HG03460 (cell line): ENCODE results near the gene C16orf46.

ENCODE experiments used
- ATAC-seq: cut with Tn5 transposase; IDR thresholded peaks from one replicate; pipeline ENCODE4 v1.9.1; 2021; ENCODE audit not compliant: unreplicated experiment

Gene C16orf46

DNA sequence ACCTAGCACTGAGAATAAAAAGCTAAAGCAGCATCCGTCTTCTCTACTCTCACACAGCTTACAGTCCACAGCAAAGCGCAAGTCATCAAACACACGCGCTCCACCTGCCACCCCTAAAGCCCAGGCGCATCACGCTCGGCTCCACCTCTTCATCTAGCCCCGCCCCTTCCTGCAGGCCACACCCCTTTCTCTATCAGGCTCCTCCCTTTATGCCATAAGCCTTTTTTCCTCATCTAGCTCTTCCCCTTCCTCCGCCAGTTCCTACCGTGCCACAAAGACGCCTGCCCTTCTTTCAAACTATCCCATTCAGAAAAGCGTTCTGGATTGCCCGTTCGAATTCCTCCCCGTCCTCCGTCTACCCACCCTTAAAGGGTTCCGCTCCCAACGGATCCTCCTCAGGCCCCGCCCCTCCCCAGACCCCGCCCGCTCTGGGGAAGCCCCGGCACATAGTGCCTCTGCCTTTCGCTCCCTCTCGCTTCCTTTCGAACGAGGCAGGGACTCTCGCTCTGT, 417 bp downstream of the C16orf46 start:
- peak; percentile 85 for ATAC-seq

- no peak for ATAC-seq
These were observed 3.3 kb downstream of the C16orf46 start for GRCh38 chr16:81073560-81074330.

- ATAC-seq, result no peak
These were observed 5.2 kb downstream of the C16orf46 start for GRCh38 chr16:81071805-81072204.

- no peak for ATAC-seq
These were observed 6.1 kb downstream of the C16orf46 start for GRCh38 chr16:81070979-81071378.

DNA sequence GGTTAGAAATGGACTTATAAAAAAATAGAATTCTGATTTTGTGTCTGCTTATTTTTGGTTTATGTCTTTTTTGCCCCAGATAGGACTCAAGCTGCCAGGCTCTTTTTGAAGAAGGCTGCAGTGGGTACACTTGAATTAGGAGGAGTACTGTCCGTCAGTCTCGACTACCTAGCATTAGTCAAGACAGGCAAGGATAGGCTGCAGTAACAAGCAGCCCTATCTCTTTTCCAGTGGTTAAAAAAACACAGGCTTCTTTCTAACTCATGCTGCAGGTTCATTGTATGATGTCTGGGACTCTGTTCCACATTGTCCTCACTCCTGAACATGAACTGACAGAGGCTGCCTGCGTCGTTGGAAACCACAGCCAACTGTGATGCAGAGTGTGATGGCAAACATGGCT, 8.0 kb downstream of the C16orf46 start:
- ATAC-seq, result no peak

- ATAC-seq, result no peak
These were observed 9.9 kb downstream of the C16orf46 start for GRCh38 chr16:81067166-81067565.

GRCh38 chr16:81066681-81067080, 10.4 kb downstream of the C16orf46 start:
- no peak for ATAC-seq

GRCh38 chr16:81061871-81062608, 15.0 kb downstream of the C16orf46 start:
- ATAC-seq, result no peak

DNA sequence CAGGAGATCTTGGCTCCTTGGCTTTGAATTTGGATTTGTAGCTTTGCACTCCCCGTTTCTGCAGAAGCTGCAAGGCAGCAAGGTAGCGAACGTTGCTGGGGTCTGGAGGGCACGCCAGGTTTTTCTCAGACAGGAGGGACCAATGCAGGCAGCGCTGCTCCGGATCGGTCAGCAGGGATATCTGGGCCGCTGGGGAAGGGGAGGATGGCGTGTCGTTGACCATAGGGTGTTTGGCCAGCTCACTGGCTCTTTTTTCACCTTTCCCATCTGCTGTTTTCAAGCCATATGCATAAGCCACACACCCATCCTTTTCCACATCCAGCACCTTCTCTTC, 15.8 kb downstream of the C16orf46 start:
- ATAC-seq, result no peak

DNA sequence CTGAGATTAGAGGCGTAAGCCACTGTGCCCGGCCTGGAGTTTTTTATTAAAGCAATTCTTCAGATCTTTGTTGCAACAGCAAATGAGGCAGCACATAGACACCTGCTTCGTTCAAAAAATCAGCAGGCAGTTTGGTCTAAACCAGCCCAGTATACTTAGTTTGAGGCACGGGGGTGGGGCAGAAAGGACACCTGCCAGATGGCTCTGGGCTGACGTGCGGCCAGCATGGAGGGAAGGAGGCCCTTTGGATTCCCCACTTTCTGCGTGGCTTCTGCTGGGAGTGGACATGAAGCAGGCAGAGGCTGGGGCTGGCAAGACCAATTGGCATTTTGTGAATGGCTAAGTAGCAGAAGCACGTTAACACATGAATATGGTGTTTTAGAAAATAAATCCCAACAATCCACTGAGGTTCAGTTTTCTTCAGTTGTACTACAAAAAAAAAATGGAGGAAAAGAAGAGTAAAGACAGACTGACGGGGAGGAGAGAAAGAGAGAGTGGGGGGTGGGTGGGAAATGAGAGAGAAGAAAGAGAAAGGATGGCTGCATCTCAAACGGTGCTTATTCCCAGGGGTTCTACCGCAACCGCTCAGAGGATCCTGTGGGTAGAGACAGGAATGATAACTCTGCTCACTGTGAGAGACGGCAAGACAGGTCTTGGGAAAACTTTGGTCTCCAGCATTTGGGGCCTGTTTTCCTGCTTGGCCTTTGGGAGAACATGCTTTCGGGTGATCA, 16.3 kb downstream of the C16orf46 start:
- no peak for ATAC-seq

- ATAC-seq, result no peak
These were observed 23.3 kb downstream of the C16orf46 start for GRCh38 chr16:81053761-81054160.

DNA sequence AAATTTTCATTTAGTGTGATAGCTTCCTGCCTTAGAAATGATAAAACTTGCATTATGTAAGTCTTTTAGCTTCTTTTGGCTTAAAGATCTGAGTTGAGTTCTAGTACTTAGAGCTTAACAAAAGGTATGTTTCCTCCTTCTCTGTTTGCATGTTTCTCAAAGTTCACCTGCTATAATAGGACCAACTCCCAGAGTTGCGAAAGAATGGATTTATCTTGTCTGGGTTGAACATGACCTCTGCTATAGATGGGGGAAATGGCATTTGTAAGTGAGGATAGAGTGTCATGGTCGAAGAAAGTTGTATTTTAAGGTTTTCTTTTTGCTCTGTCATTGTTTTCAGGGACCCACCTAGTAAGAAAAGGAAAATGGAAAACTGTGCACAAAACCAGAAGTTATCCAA, 34.2 kb downstream of the C16orf46 start:
- ATAC-seq, result no peak

- ATAC-seq, result no peak
These were observed 35.3 kb downstream of the C16orf46 start for GRCh38 chr16:81041696-81042095.

DNA sequence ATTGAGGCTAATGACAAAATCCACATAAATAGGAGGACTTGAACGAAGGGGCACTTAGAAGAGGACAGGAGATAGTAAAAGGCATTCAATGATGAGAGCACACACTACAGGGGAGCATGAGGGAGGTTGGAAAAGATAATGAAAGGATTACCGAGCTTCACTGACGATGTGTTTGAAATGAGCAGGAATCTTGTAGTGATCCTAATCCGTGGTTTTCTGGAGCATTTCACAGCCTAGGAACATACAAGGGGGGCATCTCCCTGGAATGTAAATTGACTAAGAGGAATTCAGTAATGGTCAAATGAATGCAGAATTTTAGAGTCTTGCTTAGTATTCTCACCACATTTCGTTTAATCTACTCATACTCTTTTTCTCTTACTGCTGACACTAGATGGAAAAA, 36.2 kb downstream of the C16orf46 start:
- ATAC-seq, result no peak

DNA sequence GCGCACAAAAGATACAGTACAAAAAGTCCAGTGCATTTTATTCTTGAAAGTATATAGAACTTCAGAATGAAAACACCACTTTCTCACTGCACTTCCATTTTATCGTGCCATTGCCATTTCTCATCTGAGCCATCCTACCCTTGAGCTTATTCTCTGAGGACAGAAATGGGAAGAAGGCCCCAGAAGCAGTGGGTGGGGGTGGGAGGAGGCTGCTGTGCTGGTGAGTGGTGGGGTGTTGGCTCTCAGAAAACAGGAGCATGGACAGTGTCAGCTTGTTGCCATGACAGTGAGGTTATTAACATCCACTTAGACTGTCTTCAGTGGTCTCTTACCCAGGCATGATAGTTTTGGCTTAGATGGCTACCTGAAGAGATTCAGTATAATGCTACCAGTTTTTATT, 36.9 kb downstream of the C16orf46 start:
- ATAC-seq, result no peak

DNA sequence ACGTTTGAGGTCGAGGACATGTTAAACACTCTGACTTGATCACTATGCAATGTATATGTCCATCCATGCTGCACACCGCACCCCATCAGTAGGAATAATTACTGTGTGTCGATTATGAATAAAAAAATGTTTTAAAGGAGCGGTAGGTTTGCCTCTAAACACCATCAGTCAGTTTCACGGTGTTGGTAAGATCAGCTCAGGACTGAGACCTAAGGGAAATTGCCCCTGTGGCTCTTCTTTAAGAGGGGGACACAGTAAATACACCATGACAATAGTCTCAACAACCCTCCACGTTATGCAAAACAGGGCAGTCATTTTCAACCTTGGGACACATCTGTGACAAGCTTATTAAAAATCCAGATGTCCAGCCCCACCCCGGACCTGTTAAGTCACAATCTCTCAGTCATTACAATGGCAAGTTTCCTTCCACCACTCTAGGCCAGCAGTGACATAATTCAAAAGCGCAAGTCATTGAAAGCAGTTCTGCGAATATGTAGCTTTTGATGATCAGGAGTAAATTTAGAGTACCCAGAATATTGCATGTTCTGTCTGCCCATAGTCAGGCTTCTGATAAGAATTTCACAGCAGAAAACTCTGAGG, 40.2 kb downstream of the C16orf46 start:
- no peak for ATAC-seq

GRCh38 chr16:81035975-81036750, 40.9 kb downstream of the C16orf46 start:
- peak; percentile 53 for ATAC-seq

DNA sequence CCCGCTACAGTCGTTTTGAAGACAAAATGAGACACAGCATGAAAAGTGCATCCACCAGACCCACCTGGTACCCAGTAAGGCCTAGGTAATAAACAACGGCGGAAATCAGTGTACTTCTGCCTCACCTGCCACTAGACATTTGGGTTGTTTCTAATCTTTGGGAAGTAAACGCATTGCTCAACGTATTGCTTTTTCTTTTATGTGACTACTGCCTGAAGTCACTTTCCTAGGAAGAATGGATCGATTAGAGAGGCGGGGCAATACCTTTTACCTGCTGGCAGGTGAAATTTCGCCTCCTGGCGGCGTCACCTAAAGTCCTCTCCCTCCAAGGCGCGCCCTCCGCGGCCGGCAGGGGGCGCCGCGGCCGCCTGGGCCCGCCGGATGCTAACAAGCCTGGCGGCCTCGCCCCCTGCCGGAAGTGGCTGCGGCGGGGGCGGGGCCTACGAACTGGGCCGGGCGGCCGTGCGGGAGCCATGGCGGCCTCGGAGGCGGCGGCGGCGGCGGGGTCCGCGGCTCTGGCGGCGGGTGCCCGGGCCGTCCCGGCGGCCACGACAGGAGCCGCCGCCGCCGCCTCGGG, 41.6 kb downstream of the C16orf46 start, which contains the start of gene ATMIN:
ATMIN (plus strand) TSS at position 445 of the 577 bp plus-strand sequence; CDS start at position 474, 29 bp downstream.
- peak; percentile 93 for ATAC-seq

GRCh38 chr16:81029930-81030604, 47.0 kb downstream of the C16orf46 start:
- ATAC-seq, result no peak
